IMR-90 (cell line): ENCODE data around the gene HYDIN.
"Not testable (repeated sequence)": the region's sequence is repeated elsewhere in the genome, so short reads cannot be mapped to it uniquely, and the experiment has no call there.

Experiments used
- CEBPB ChIP-seq: IDR thresholded peaks from 2 replicates; pipeline ENCODE4 v1.6.1; 2012; ENCODE audit warnings: low read depth, low read length, improper control_type of control experiment
- MAZ ChIP-seq: IDR thresholded peaks from 2 replicates; pipeline ENCODE4 v1.6.1; 2012; ENCODE audit warnings: low read depth, mild to moderate bottlenecking, low read length, improper control_type of control experiment, moderate library complexity, borderline replicate concordance
- NFE2L2 ChIP-seq: fragments of 150-350 bp; IDR thresholded peaks from 2 replicates; pipeline ENCODE4 v1.6.1; 2016; ENCODE audit warnings: low read depth, mild to moderate bottlenecking, low read length
- SMC3 ChIP-seq: fragments of 150-350 bp; IDR thresholded peaks from 2 replicates; pipeline ENCODE4 v1.6.1; 2016; ENCODE audit warnings: low read depth, mild to moderate bottlenecking, antibody characterized with exemption, low read length, moderate library complexity
- TF ChIP-seq, protein P1 (sequence below): conservative IDR thresholded peaks from 2 replicates; pipeline ENCODE4 v1.5.1; 2012; ENCODE audit warnings: mild to moderate bottlenecking, low read depth, low read length, improper control_type of control experiment

DNA sequence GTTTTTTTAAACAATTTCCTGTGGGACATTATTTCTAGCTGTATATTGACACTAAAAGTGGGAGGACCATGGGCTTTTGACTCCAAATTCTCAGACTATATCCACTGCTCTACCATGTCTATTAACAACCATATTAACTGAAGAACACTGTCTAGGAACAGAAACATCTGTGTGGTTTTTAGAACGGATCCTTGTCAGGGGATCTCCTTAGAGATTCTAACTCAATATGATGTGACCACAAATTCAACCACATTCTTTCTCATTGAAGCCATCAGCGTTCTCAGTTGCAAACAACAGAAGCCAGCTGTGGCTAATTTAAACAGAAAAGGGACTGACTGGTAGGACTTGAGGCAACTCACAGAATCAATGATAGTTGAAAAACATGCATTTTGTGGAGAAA lies 73.2 kb downstream of the HYDIN start:
- TF ChIP-seq NFE2L2, CEBPB, MAZ, SMC3: not testable (repeated sequence)
- TF ChIP-seq, protein P1, sequence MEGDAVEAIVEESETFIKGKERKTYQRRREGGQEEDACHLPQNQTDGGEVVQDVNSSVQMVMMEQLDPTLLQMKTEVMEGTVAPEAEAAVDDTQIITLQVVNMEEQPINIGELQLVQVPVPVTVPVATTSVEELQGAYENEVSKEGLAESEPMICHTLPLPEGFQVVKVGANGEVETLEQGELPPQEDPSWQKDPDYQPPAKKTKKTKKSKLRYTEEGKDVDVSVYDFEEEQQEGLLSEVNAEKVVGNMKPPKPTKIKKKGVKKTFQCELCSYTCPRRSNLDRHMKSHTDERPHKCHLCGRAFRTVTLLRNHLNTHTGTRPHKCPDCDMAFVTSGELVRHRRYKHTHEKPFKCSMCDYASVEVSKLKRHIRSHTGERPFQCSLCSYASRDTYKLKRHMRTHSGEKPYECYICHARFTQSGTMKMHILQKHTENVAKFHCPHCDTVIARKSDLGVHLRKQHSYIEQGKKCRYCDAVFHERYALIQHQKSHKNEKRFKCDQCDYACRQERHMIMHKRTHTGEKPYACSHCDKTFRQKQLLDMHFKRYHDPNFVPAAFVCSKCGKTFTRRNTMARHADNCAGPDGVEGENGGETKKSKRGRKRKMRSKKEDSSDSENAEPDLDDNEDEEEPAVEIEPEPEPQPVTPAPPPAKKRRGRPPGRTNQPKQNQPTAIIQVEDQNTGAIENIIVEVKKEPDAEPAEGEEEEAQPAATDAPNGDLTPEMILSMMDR = not testable (repeated sequence)
